AG04449 (cell line): ENCODE data around the gene STIMATE.

Source experiments
- CTCF ChIA-PET: fragments of 350-600 bp; formaldehyde crosslinking; extraction: SDS; loops from one replicate; lab custom pipeline; 2021; ENCODE audit warnings: antibody characterized with exemption; lab: Yijun Ruan, JAX
- POLR2A ChIA-PET: fragments of 400-600, 350-600 bp; formaldehyde crosslinking; extraction: SDS; loops from one replicate; lab custom pipeline; 2020; ENCODE audit warnings: antibody characterized with exemption, inconsistent platforms; lab: Yijun Ruan, JAX
- DNase-seq: peaks from one replicate; pipeline ENCODE4 v3.0.0-alpha.2; 2010; ENCODE audit warnings: low read depth, low spot score
- H3K4me3 ChIP-seq: 2 replicates; pipeline ENCODE4 v1.5.1; 2011; ENCODE audit warnings: low read depth, mild to moderate bottlenecking, control low read depth, low read length
- CTCF ChIP-seq: IDR thresholded peaks from one replicate; pipeline ENCODE4 v1.5.1; 2011; ENCODE audit warnings: mild to moderate bottlenecking, moderate library complexity, low read length, control low read depth, inconsistent platforms; ENCODE audit not compliant: insufficient read depth; ENCODE audit errors: missing control alignments

STIMATE gene

GRCh38 chr3:52845157-52845556 lies 52.2 kb downstream of the STIMATE start:
- POLR2A ChIA-PET: no interaction called here
- CTCF ChIA-PET: interaction anchor here (0.9 to 1.3 kb wide), 5 partner anchors 8 to 89 kb away, joined by 3 to 6 read pairs (median 3); no protein-coding TSS in a partner anchor
- H3K4me3 ChIP-seq: no peak overlapping the region
- no peak for DNase-seq
- TF ChIP-seq CTCF: no peak

GRCh38 chr3:52844290-52844975 lies 52.9 kb downstream of the STIMATE start:
- no peak overlapping the region for H3K4me3 ChIP-seq
- no peak for TF ChIP-seq CTCF
- DNase-seq: no peak
- CTCF ChIA-PET: interaction anchor here (0.9 to 1.3 kb wide), 4 partner anchors 8 to 90 kb away, joined by 3 to 6 read pairs (median 3); no protein-coding TSS in a partner anchor
- POLR2A ChIA-PET: no interaction called here

- POLR2A ChIA-PET: no interaction called here
These were observed 53.5 kb downstream of the STIMATE start for GRCh38 chr3:52843881-52844280.

GRCh38 chr3:52843108-52843865 lies 54.1 kb downstream of the STIMATE start:
- no peak overlapping the region for H3K4me3 ChIP-seq
- ChIA-PET CTCF (interaction anchor here (1.0 to 2.0 kb wide), 4 partner anchors 11 to 92 kb away, joined by 3 to 6 read pairs (median 4); no protein-coding TSS in a partner anchor), POLR2A (no interaction called here)
- no peak for TF ChIP-seq CTCF
- DNase-seq: no peak

More at GRCh38 chr3:52843881-52844280, 53.5 kb downstream of the STIMATE start:
- DNase-seq: no peak
- TF ChIP-seq CTCF: no peak
- CTCF ChIA-PET: interaction anchor here (1.2 to 2.0 kb wide), 3 partner anchors 10 to 92 kb away, joined by 3 to 6 read pairs (median 5); no protein-coding TSS in a partner anchor
- H3K4me3 ChIP-seq: no peak overlapping the region

GRCh38 chr3:52842424-52842823 lies 54.9 kb downstream of the STIMATE start:
- ChIA-PET CTCF (interaction anchor here (1.0 to 2.0 kb wide), 3 partner anchors 9 to 17 kb away, joined by 3 to 6 read pairs (median 5); no protein-coding TSS in a partner anchor), POLR2A (no interaction called here)
- DNase-seq: no peak
- H3K4me3 ChIP-seq: no peak overlapping the region
- TF ChIP-seq CTCF: no peak

- no peak for DNase-seq
- ChIA-PET POLR2A (no interaction called here), CTCF (interaction anchor here (1.2 to 2.0 kb wide), 2 partner anchors 9 to 12 kb away, joined by 5 to 6 read pairs; no protein-coding TSS in a partner anchor)
- H3K4me3 ChIP-seq: no peak overlapping the region
- no peak for TF ChIP-seq CTCF
These were observed 55.4 kb downstream of the STIMATE start for GRCh38 chr3:52841981-52842340.
